ENCODE results near the gene GIMAP8. TPM values are rescaled to one million over a fixed set of nuclear protein-coding genes. Genes with fewer than 3 reads are reported as not detected.

Gene GIMAP8
- total and polyA plus RNA-seq, 2 of the 8 experiments (the other 6 are each of a cell fraction or from before 2014, with no cell fraction given), result not detected

- Histone ChIP-seq H3K4me2 (ENCODE audit: insufficient read depth in 1 of 2, low read depth in 2 of 2, low read length in 2 of 2) (peak overlapping the region; percentile 57 to 77), H3K79me1 (ENCODE audit: low read depth, low read length) (peaks cover 3% of the 10 kb centered on the region), H4K91ac (replicated peaks; ENCODE audit: insufficient read length, low read length) (peak overlapping the region; percentile 100), H2BK15ac (ENCODE audit: low read length) (peak overlapping the region; percentile 99; the same call in 1 of the 2 replicates), H3K23ac (ENCODE audit: insufficient read length) (no peak overlapping the region), H3K36me3 (ENCODE audit: control insufficient read depth in 2 of 4, insufficient read depth in 4 of 4, low read length in 3 of 4) (peaks cover 0 to 17% (median 6%) of the 10 kb centered on the region in 4 experiments; a peak in 3 of 8 replicates), H3K4me3 (ENCODE audit: extremely low read depth in 1 of 4, insufficient read depth in 2 of 4, low read depth in 3 of 4, low read length in 4 of 4) (peak overlapping the region in 2 of 4 experiments; percentile 3 to 38; a peak in 1 of 8 replicates), H2AFZ (ENCODE audit: low read length) (no peak overlapping the region), H2BK20ac (ENCODE audit: low read length) (peak overlapping the region; percentile 100), H3K9me3 (ENCODE audit: insufficient read depth in 2 of 2, low read depth in 1 of 2, low read length in 1 of 2) (no peaks in the 10 kb centered on the region), H3K18ac (ENCODE audit: extremely low read depth, low read length) (peak overlapping the region; percentile 100), H2AK5ac (ENCODE audit: low read depth, low read length) (peak overlapping the region; percentile 99), H4K20me1 (replicated peaks in 1 of 2; ENCODE audit: control insufficient read depth in 1 of 2, insufficient read depth in 2 of 2, low read length in 2 of 2) (no peaks in the 10 kb centered on the region), H3K23me2 (ENCODE audit: low read depth, low read length) (peaks cover 4% of the 10 kb centered on the region; the same call in 1 of the 2 replicates), H3K4ac (replicated peaks; ENCODE audit: insufficient read length, low read depth, low read length) (peak overlapping the region; percentile 100), H3K4me1 (replicated peaks in 1 of 4; ENCODE audit: control insufficient read depth in 3 of 4, insufficient read depth in 4 of 4, low read length in 3 of 4) (peaks cover 38 to 67% (median 56%) of the 10 kb centered on the region in 4 experiments), H3K27ac (ENCODE audit: low read depth, low read length) (peak overlapping the region; percentile 97), H4K8ac (ENCODE audit: extremely low read depth, insufficient read depth, low read length) (peak overlapping the region; percentile 90; the same call in 1 of the 2 replicates), H3K14ac (ENCODE audit: insufficient read length) (peak overlapping the region; percentile 92), H2BK120ac (replicated peaks; ENCODE audit: low read depth, low read length) (peak overlapping the region; percentile 98), H4K5ac (ENCODE audit: insufficient read length, low read depth, low read length) (peak overlapping the region; percentile 95), H3K27me3 (replicated peaks in 1 of 4; ENCODE audit: control insufficient read depth in 3 of 4, extremely low read depth in 1 of 4, insufficient read depth in 3 of 4, low read length in 3 of 4) (no peaks in the 10 kb centered on the region), H3K79me2 (ENCODE audit: control insufficient read depth in 1 of 2, insufficient read depth in 2 of 2, low read length in 2 of 2) (peaks cover 0 to 18% of the 10 kb centered on the region in 2 experiments; a peak in 2 of 4 replicates), H3K56ac (replicated peaks; ENCODE audit: insufficient read length, low read depth, low read length) (peak overlapping the region; percentile 94), H2BK5ac (ENCODE audit: low read depth, low read length) (peak overlapping the region; percentile 100), H3K9ac (replicated peaks in 1 of 4; ENCODE audit: extremely low read depth in 1 of 4, low read depth in 3 of 4, low read length in 3 of 4) (peak overlapping the region in 3 of 4 experiments; percentile 45 to 69 (median 66); a peak in 5 of 7 replicates), H2BK12ac (ENCODE audit: low read depth, low read length) (peak overlapping the region; percentile 100)
- CTCF ChIA-PET (ENCODE audit: partially characterized antibody), result interaction anchor here (0.6 to 3.8 kb wide), 19 partner anchors 10 to 920 kb away, joined by 3 to 31 read pairs (median 4); partner anchors contain the start of gene REPIN1
- 2% methylated on average over 7 of the region's 7 CpGs; no CpG with 5 or more reads in 1 of the 2 experiments for WGBS, 2 experiments (ENCODE audit: extremely low coverage in 1 of 2, insufficient coverage in 1 of 2, insufficient read length in 1 of 2, insufficient replicate concordance in 2 of 2, low coverage in 1 of 2, low lambda C conversion rate in 2 of 2, missing lambda C conversion rate in 1 of 2)
- peak; percentile 13 for FAIRE-seq
- peak in 1 of 2 experiments; percentile 88 for DNase-seq (ENCODE audit: low read depth in 1 of 2, low spot score in 2 of 2)
- POLR2A ChIA-PET (ENCODE audit: partially characterized antibody), result interaction anchor here (0.7 to 14.9 kb wide), 19 partner anchors 4 to 766 kb away, joined by 3 to 230 read pairs (median 9); partner anchors contain the start of genes RARRES2 and REPIN1
- TF ChIP-seq USF2 (IDR thresholded peaks at IDR 0.05; ENCODE audit: low read length), result no peak
- no peak for TF ChIP-seq ZNF274 (IDR thresholded peaks at IDR 0.05; ENCODE audit: borderline replicate concordance, extremely low read depth, low read length)
- no peak for TF ChIP-seq SRF (IDR thresholded peaks at IDR 0.05; ENCODE audit: low read depth, low read length)
- no peak for TF ChIP-seq SAP30 (IDR thresholded peaks at IDR 0.05; ENCODE audit: insufficient read depth, insufficient replicate concordance, low read length)
- no peak for TF ChIP-seq RXRA (IDR thresholded peaks at IDR 0.05; ENCODE audit: insufficient read depth, low read depth, low read length)
- TF ChIP-seq TCF12 (IDR thresholded peaks at IDR 0.05; ENCODE audit: low read depth, low read length), result 0 out of 2 replicates have a peak, but pooled peaks have one; percentile 36
- TF ChIP-seq JUND (IDR thresholded peaks at IDR 0.05; ENCODE audit: low read length), result 0 out of 2 replicates have a peak, but pooled peaks have one; percentile 50
- TF ChIP-seq SIRT6 (IDR thresholded peaks at IDR 0.05; ENCODE audit: low read length), result no peak
- TF ChIP-seq FOSL1 (IDR thresholded peaks at IDR 0.05; ENCODE audit: insufficient read depth, low read depth, low read length), result no peak
Measured at GRCh38 chr7:150401861-150402631, 48.4 kb upstream of the GIMAP8 start.

Measured in H1 (cell line).